Neural progenitor cell (in vitro differentiated cells): ENCODE measurements around the gene TAPT1. TPM values are rescaled to one million over a fixed set of nuclear protein-coding genes. Genes with fewer than 3 reads are reported as not detected.
A peak's percentile ranks its signal among the peaks of the same experiment; 100 is the strongest.

Source experiments
- DNase-seq: peaks from one replicate; pipeline ENCODE4 v3.0.0-alpha.2; 2016; ENCODE audit warnings: low spot score
- H2AFZ ChIP-seq: fragments of 200-600 bp; sonication (generic); replicated peaks from 2 replicates; pipeline ENCODE4 v1.6.1; 2016; ENCODE audit warnings: antibody characterized with exemption
- H3F3A ChIP-seq: fragments of 200-600 bp; sonication (generic); 2 replicates; pipeline ENCODE4 v1.6.1; 2016; ENCODE audit warnings: antibody characterized with exemption, low read depth
- H3K27ac ChIP-seq: fragments of 200-600 bp; sonication (generic); 2 replicates; pipeline ENCODE4 v1.5.1; 2016; ENCODE audit warnings: mild to moderate bottlenecking
- H3K27me3 ChIP-seq: fragments of 200-600 bp; sonication (generic); 2 replicates; pipeline ENCODE4 v1.6.1; 2016; ENCODE audit warnings: mild to moderate bottlenecking, moderate library complexity
- H3K36me3 ChIP-seq: fragments of 200-600 bp; sonication (generic); 2 replicates; pipeline ENCODE4 v1.5.1; 2016
- H3K4me1 ChIP-seq: fragments of 200-600 bp; sonication (generic); 2 replicates; pipeline ENCODE4 v1.6.1; 2016; ENCODE audit warnings: mixed run types
- H3K4me2 ChIP-seq: fragments of 200-600 bp; sonication (generic); 2 replicates; pipeline ENCODE4 v1.6.1; 2016
- H3K4me3 ChIP-seq: fragments of 200-600 bp; sonication (generic); 2 replicates; pipeline ENCODE4 v1.5.1; 2016
- H3K79me2 ChIP-seq: fragments of 200-600 bp; sonication (generic); 2 replicates; pipeline ENCODE4 v1.6.1; 2016; ENCODE audit warnings: low read depth
- H3K9ac ChIP-seq: fragments of 200-600 bp; sonication (generic); 2 replicates; pipeline ENCODE4 v1.6.1; 2016
- H3K9me3 ChIP-seq: fragments of 200-600 bp; sonication (generic); 2 replicates; pipeline ENCODE4 v1.5.1; 2016; ENCODE audit warnings: low read depth
- H4K20me1 ChIP-seq: fragments of 200-600 bp; sonication (generic); 2 replicates; pipeline ENCODE4 v1.6.1; 2016; ENCODE audit warnings: low read depth
- H3K27ac Mint-ChIP-seq: 3 replicates; pipeline ENCODE4 v1.8.0; 2021; ENCODE audit warnings: mixed read lengths
- H3K27me3 Mint-ChIP-seq: 2 replicates; pipeline ENCODE4 v1.8.0; 2022; ENCODE audit warnings: low read depth, mild to moderate bottlenecking, inconsistent platforms, moderate library complexity, mixed read lengths; ENCODE audit not compliant: insufficient read depth
- H3K36me3 Mint-ChIP-seq: 3 replicates; pipeline ENCODE4 v1.8.0; 2021; ENCODE audit warnings: mixed read lengths
- H3K4me1 Mint-ChIP-seq: 3 replicates; pipeline ENCODE4 v1.8.0; 2021; ENCODE audit warnings: mixed read lengths
- H3K4me3 Mint-ChIP-seq: 3 replicates; pipeline ENCODE4 v1.8.0; 2021; ENCODE audit warnings: mild to moderate bottlenecking, moderate library complexity, mixed read lengths
- H3K9me3 Mint-ChIP-seq: 3 replicates; pipeline ENCODE4 v1.8.0; 2020; ENCODE audit warnings: mixed read lengths
- EZH2 ChIP-seq: fragments of 200-600 bp; sonication (generic); IDR thresholded peaks from 2 replicates; pipeline ENCODE4 v1.6.1; 2017; ENCODE audit warnings: antibody characterized with exemption, mild to moderate bottlenecking, moderate library complexity
- EZH2phosphoT487 ChIP-seq: fragments of 200-600 bp; sonication (generic); IDR thresholded peaks from 2 replicates; pipeline ENCODE4 v1.6.1; 2017; ENCODE audit warnings: antibody characterized with exemption
- total RNA-seq: library from RNA; depleted of rRNA; stranded (reverse); fragments of >200 nt; gene quantifications from 2 replicates; pipeline ENCODE4 v1.2.3, GENCODE V29; 2015; ENCODE audit warnings: low replicate concordance
- TF ChIP-seq, protein P1 (sequence below): fragments of 200-600 bp; sonication (generic); IDR thresholded peaks from 2 replicates; pipeline ENCODE4 v1.5.1; 2017; ENCODE audit warnings: antibody characterized with exemption, mild to moderate bottlenecking

Gene TAPT1
- total RNA-seq, 1 donor from 2014 or later = 18.9 TPM

DNA sequence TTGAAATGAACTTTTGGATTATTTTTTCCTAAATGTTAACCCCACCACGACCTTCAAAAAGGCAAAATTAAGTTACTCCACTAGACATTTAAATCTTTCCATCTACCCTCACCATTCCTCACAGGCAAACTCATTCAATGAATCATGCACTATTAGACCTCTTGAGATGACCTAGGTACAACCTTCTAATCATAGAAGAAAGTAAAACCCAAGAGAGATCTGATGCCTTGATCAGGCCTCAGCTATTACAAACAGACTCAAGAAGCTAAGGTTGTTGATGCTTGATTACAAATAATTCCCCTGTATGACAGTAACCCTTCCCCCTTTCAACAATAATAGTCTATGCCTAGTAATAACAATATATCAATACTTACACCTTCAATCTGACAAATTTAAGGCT is 18.9 kb downstream of the TAPT1 start:
- no peak overlapping the region for H3K9ac ChIP-seq

DNA sequence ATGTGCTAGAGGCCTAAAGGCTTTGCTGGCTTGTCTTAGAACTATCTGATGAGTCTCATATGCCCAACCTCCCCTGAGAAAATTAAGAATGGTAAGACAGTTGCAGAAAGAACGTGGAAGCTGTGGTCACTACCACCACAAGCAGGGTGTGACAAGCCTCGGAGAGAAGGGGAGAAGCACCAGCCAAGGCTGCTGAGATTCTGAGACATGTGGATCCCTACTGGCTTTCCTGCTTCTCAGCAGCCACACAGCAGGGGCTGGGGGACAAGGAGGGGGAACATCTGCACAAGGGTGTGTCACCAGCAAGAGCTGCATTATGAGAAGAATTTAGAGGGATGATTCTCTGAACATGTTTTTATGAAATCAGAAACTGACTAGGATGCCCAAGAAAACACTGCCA is 19.4 kb downstream of the TAPT1 start:
- Histone ChIP-seq H3K27ac (no peak overlapping the region), H3K9ac (no peak overlapping the region), H3K4me2 (no peak overlapping the region), H3K27me3 (no peaks in the 10 kb centered on the region), H3K36me3 (no peaks in the 10 kb centered on the region), H3K4me3 (no peak overlapping the region), H2AFZ (no peak overlapping the region), H3K4me1 (peaks cover 12% of the 10 kb centered on the region), H3K79me2 (no peaks in the 10 kb centered on the region), H3K9me3 (no peaks in the 10 kb centered on the region), H4K20me1 (peaks cover 6% of the 10 kb centered on the region), H3F3A (no peaks in the 10 kb centered on the region)
- H3K27ac Mint-ChIP-seq = no peak overlapping the region
- H3K4me3 Mint-ChIP-seq = no peak overlapping the region
- no peaks in the 10 kb centered on the region for H3K9me3 Mint-ChIP-seq
- H3K4me1 Mint-ChIP-seq = peaks cover 14% of the 10 kb centered on the region
- no peaks in the 10 kb centered on the region for H3K27me3 Mint-ChIP-seq
- TF ChIP-seq, protein P1, sequence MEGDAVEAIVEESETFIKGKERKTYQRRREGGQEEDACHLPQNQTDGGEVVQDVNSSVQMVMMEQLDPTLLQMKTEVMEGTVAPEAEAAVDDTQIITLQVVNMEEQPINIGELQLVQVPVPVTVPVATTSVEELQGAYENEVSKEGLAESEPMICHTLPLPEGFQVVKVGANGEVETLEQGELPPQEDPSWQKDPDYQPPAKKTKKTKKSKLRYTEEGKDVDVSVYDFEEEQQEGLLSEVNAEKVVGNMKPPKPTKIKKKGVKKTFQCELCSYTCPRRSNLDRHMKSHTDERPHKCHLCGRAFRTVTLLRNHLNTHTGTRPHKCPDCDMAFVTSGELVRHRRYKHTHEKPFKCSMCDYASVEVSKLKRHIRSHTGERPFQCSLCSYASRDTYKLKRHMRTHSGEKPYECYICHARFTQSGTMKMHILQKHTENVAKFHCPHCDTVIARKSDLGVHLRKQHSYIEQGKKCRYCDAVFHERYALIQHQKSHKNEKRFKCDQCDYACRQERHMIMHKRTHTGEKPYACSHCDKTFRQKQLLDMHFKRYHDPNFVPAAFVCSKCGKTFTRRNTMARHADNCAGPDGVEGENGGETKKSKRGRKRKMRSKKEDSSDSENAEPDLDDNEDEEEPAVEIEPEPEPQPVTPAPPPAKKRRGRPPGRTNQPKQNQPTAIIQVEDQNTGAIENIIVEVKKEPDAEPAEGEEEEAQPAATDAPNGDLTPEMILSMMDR = no peak
- TF ChIP-seq EZH2phosphoT487 = no peak
- TF ChIP-seq EZH2 = no peak
- peaks cover 2% of the 10 kb centered on the region for H3K36me3 Mint-ChIP-seq
- DNase-seq = peak; percentile 11

More for the DNA sequence above, 18.9 kb downstream of the TAPT1 start:
- Histone ChIP-seq H3K9me3 (no peaks in the 10 kb centered on the region), H3K4me1 (peaks cover 12% of the 10 kb centered on the region), H3K4me3 (no peak overlapping the region), H3K36me3 (no peaks in the 10 kb centered on the region), H2AFZ (no peak overlapping the region), H3K4me2 (no peak overlapping the region), H3F3A (no peaks in the 10 kb centered on the region), H4K20me1 (peaks cover 6% of the 10 kb centered on the region), H3K79me2 (no peaks in the 10 kb centered on the region), H3K27me3 (no peaks in the 10 kb centered on the region), H3K27ac (no peak overlapping the region)
- no peak overlapping the region for H3K27ac Mint-ChIP-seq
- DNase-seq = no peak
- TF ChIP-seq EZH2 (no peak), EZH2phosphoT487 (no peak)
- TF ChIP-seq, protein P1 = no peak
- no peaks in the 10 kb centered on the region for H3K27me3 Mint-ChIP-seq
- H3K4me3 Mint-ChIP-seq = no peak overlapping the region
- no peaks in the 10 kb centered on the region for H3K9me3 Mint-ChIP-seq
- H3K4me1 Mint-ChIP-seq = peaks cover 14% of the 10 kb centered on the region
- peaks cover 2% of the 10 kb centered on the region for H3K36me3 Mint-ChIP-seq

DNA sequence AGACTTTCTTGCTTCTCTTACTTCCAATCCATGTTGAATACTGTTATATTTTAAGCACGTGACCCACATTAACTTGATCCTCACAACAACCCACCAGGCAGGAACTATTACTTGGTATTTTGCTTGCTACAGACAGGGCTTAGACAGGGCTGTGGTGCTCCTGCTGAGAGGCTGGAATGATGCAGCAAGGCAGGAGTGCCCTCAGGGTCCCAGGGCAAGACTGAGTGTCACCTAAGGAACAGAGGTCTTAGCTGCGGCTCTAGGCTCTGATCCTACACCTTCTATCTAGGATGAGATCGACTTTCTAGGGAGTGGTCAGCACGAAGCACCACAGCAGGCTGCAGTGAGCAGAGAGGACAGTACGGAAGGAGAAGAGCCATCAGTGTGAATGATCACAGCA is 20.0 kb downstream of the TAPT1 start:
- H3K4me3 ChIP-seq = no peak overlapping the region
- peak; percentile 5 for DNase-seq
- H3K27ac Mint-ChIP-seq = no peak overlapping the region
- H3K36me3 Mint-ChIP-seq = peaks cover 2% of the 10 kb centered on the region
- TF ChIP-seq EZH2phosphoT487 = no peak
- TF ChIP-seq, protein P1 = no peak
- TF ChIP-seq EZH2 = no peak
- peaks cover 6% of the 10 kb centered on the region for H4K20me1 ChIP-seq
- H2AFZ ChIP-seq = no peak overlapping the region
- H3K9ac ChIP-seq = no peak overlapping the region
- no peak overlapping the region for H3K27ac ChIP-seq
- no peaks in the 10 kb centered on the region for H3K36me3 ChIP-seq
- peaks cover 14% of the 10 kb centered on the region for H3K4me1 Mint-ChIP-seq
- H3K9me3 Mint-ChIP-seq = no peaks in the 10 kb centered on the region
- peaks cover 12% of the 10 kb centered on the region for H3K4me1 ChIP-seq
- H3K79me2 ChIP-seq = no peaks in the 10 kb centered on the region
- H3F3A ChIP-seq = no peaks in the 10 kb centered on the region
- no peaks in the 10 kb centered on the region for H3K27me3 ChIP-seq
- H3K9me3 ChIP-seq = no peaks in the 10 kb centered on the region
- no peak overlapping the region for H3K4me2 ChIP-seq
- H3K27me3 Mint-ChIP-seq = no peaks in the 10 kb centered on the region
- no peak overlapping the region for H3K4me3 Mint-ChIP-seq
